Measurements from ENCODE around the gene MRPS2. TPM values are rescaled to one million over a fixed set of nuclear protein-coding genes. Genes with fewer than 3 reads are reported as not detected.
"Not testable (repeated sequence)": the region's sequence is repeated elsewhere in the genome, so short reads cannot be mapped to it uniquely, and the experiment has no call there.

The MRPS2 gene
- total and polyA plus RNA-seq, 10 donors, result 19.2 to 40.6 (median 30.5) TPM

DNA sequence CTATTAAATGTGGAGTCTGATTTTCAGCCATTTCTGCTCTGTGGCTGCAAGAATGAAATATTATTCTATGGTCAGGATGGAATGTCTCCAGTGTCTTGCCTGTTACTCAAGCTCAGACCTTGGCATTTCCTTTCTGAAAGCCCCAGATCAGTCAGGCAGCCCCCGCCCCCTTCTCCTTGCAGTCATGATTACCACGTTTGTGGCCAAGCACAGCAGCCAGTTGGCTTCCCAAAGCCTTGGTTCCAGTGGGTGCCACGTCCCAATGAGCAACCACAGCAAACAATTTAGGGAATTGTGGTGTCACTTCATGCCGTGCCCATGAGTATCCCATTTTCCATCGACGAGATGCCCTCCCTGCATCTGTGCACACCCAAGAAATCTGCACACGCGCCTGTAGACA is 35.7 kb downstream of the MRPS2 start:
- H3K36me3 ChIP-seq, result no peaks in the 10 kb centered on the region
- H3K4me3 ChIP-seq, result no peak overlapping the region
- H3K9me3 ChIP-seq, result no peaks in the 10 kb centered on the region
- WGBS, 5 donors, result 58 to 76% (median 70%) methylated on average over 8 of the region's 8 CpGs
- H3K27me3 ChIP-seq (replicated peaks in 1 of 7), result peaks cover 0 to 51% (median 0%) of the 10 kb centered on the region in 7 donors
- intact Hi-C loops (cut with DNase I; ENCODE audit: low total_unique reads), result no loop called here
- peak; percentile 21 for DNase-seq
- TF ChIP-seq, protein P1, sequence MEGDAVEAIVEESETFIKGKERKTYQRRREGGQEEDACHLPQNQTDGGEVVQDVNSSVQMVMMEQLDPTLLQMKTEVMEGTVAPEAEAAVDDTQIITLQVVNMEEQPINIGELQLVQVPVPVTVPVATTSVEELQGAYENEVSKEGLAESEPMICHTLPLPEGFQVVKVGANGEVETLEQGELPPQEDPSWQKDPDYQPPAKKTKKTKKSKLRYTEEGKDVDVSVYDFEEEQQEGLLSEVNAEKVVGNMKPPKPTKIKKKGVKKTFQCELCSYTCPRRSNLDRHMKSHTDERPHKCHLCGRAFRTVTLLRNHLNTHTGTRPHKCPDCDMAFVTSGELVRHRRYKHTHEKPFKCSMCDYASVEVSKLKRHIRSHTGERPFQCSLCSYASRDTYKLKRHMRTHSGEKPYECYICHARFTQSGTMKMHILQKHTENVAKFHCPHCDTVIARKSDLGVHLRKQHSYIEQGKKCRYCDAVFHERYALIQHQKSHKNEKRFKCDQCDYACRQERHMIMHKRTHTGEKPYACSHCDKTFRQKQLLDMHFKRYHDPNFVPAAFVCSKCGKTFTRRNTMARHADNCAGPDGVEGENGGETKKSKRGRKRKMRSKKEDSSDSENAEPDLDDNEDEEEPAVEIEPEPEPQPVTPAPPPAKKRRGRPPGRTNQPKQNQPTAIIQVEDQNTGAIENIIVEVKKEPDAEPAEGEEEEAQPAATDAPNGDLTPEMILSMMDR (IDR thresholded peaks at IDR 0.05 in 8 of 11, conservative IDR thresholded peaks at IDR 0.05 in 3 of 11), result no peak
- TF ChIP-seq POLR2A (IDR thresholded peaks at IDR 0.05) (no peak), POLR2AphosphoS5 (IDR thresholded peaks at IDR 0.05) (no peak)
- H3K4me1 ChIP-seq, result peaks cover 0 to 4% (median 0%) of the 10 kb centered on the region in 6 donors
- H3K27ac ChIP-seq, result no peak overlapping the region

DNA sequence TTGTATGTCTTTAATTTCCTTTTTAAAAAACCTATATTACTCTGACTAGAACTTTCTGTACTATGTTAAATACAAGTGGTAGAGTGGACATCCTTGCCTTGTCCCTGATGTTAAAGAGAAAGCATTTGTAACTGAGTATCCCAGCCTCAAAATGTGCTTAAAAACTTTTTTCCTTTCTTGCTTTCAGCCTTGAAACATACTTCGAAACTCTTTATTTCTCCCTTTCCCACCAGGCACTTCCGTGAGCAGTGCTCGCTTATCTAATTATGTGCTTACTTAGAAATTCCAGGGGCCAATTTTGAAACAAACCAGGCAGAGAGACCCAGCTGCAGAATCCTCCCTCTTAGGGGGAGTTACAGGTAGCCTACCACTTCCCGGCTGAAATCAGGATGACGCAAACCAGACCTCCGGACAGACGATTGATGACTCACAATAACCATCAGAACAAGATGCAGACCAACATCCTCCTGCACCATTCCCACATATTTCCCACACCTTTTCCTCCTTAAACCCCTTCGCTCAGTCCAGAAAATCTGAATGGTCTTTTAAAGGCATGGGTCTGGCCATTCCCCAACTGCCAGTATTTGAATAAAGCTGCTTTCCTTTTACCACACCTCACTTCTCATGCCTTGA is 42.9 kb downstream of the MRPS2 start:
- DNase-seq; H3K4me1 ChIP-seq; H3K4me3 ChIP-seq; intact Hi-C loops (cut with DNase I; ENCODE audit: low total_unique reads); H3K9me3 ChIP-seq; H3K36me3 ChIP-seq; H3K27ac ChIP-seq: not testable (repeated sequence)
- H3K27me3 ChIP-seq (replicated peaks in 1 of 7), result peaks cover 0 to 49% (median 0%) of the 10 kb centered on the region in 7 donors
- 48 to 60% (median 51%) methylated on average over 8 of the region's 8 CpGs for WGBS, 5 donors

DNA sequence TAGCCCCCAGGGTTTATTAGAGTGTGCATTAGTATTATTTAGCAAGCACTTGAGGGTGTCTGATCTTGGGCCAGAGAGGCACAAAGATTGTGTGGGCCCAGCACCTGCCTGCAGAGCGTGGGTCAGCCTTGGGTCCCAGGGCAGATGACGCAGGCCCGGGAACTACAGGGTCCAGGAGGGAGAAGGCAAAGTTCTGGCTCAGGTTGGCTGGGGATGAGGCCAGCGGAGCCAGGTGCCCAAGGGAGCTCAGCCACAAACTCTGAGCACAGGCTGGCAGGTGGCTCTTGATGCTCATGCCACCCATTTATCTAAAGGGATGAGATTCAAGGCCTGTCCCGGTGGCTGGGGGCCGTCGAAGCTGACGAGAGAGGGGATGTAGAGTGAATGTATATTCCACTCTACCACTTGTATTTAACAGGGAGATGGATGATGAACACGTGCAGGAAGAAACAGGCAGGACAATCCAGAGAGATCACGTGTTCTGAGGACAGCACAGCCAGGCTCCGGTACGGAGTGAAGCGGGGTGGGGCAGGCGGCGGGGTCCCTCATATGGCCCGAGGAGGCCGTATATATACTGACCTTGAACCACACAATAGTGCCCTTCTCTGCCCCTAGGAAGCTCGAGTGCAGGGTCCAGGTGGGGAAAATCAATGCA is 44.6 kb downstream of the MRPS2 start:
- peak; percentile 34 for DNase-seq
- TF ChIP-seq, protein P1 (IDR thresholded peaks at IDR 0.05 in 8 of 11, conservative IDR thresholded peaks at IDR 0.05 in 3 of 11), result no peak
- TF ChIP-seq POLR2A (IDR thresholded peaks at IDR 0.05), result no peak
- TF ChIP-seq POLR2AphosphoS5 (IDR thresholded peaks at IDR 0.05), result no peak
- H3K36me3 ChIP-seq, result no peaks in the 10 kb centered on the region
- H3K27ac ChIP-seq, result no peak overlapping the region
- WGBS, 5 donors, result 77 to 82% (median 80%) methylated on average over 16 to 18 of the region's 18 CpGs
- no peaks in the 10 kb centered on the region for H3K9me3 ChIP-seq
- intact Hi-C loops (cut with DNase I; ENCODE audit: low total_unique reads), result no loop called here
- peaks cover 0 to 34% (median 0%) of the 10 kb centered on the region in 7 donors for H3K27me3 ChIP-seq (replicated peaks in 1 of 7)
- no peak overlapping the region for H3K4me3 ChIP-seq
- H3K4me1 ChIP-seq, result peaks cover 0 to 4% (median 0%) of the 10 kb centered on the region in 6 donors

DNA sequence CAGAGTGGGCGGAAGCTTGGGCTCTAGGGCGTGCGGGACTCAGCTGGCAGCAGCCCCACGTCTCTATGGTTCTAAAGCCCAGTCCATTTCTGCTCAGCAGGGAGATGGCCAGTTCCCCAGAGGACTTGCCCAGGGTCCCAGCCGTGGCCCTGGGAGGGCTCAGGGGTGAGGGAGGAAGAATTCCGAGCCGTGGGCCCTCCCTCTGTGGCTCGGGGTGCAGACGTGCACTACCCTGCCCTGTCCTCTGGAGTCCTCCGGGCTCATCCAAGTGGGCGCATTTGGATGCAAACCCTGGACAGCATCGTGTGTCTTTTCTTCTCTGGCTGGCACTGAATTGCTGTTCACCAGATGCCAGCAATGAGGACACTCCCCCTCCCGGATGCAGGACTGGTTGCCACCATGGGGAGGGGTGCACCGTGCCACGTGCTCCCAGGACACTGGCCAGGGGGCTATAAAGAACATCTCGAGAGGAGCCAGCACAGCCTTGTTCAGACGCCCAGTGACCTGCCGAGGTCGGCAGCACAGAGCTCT is 45.2 kb downstream of the MRPS2 start, which contains the start of gene OBP2A:
Gene OBP2A, plus strand, starts transcription at position 481 of the 531 bp plus-strand sequence. CDS start 55 bp downstream, outside the sequence.
- peak; percentile 42 for DNase-seq
- H3K4me3 ChIP-seq; H3K9me3 ChIP-seq; H3K4me1 ChIP-seq; H3K27ac ChIP-seq; intact Hi-C loops (cut with DNase I; ENCODE audit: low total_unique reads); H3K36me3 ChIP-seq: not testable (repeated sequence)
- 58 to 78% (median 77%) methylated on average over 11 to 14 of the region's 19 CpGs for WGBS, 5 donors
- H3K27me3 ChIP-seq (replicated peaks in 1 of 7), result peaks cover 0 to 28% (median 0%) of the 10 kb centered on the region in 7 donors

DNA sequence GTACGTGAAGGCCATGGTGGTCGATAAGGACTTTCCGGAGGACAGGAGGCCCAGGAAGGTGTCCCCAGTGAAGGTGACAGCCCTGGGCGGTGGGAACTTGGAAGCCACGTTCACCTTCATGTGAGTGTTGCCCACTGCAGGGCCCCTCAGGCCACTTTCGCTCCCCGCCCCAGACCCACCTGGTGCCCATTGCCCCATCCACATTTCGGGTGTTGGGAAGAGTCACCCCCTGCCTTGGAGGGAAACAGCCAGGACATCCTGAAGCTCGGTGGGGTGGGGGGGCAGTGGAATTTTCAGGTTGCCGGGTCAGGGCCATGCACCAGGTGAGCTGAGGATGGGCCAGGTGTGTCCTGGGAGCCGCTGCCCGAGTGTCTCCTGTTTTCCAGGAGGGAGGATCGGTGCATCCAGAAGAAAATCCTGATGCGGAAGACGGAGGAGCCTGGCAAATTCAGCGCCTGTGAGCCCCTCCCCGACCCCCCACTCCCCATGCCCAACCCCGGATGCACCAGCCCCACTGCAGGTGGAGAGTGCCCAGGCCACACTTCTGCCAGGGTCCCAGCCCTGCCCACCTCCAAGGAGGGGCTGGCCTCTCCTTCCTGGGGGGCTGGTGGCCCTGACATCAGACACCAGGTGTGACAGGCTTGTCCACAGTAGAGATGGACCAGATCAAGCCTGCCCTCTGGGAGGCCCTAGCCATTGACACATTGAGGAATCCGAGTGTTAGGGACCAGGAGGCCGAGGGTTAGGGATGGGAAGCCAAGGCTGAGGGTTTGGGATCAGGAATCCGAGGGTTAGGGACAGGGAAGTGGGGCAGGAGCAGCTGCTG is 46.5 kb downstream of the MRPS2 start:
- H3K27ac ChIP-seq; H3K9me3 ChIP-seq; intact Hi-C loops (cut with DNase I; ENCODE audit: low total_unique reads); H3K36me3 ChIP-seq; H3K4me3 ChIP-seq; H3K4me1 ChIP-seq: not testable (repeated sequence)
- peaks cover 0 to 23% (median 0%) of the 10 kb centered on the region in 7 donors for H3K27me3 ChIP-seq (replicated peaks in 1 of 7)
- WGBS, 5 donors, result 83 to 93% (median 89%) methylated on average over 11 to 20 of the region's 21 CpGs
- DNase-seq, result peak; percentile 40

All from spleen (tissue), 11 donors.